ENCODE measurements around the gene GCSH. TPM values are rescaled to one million over a fixed set of nuclear protein-coding genes. Genes with fewer than 3 reads are reported as not detected.

The GCSH gene
- total and polyA plus RNA-seq, 2 of the 13 experiments (the other 11 are each of a cell fraction or from before 2014, with no cell fraction given) = 35.9 to 103 TPM

DNA sequence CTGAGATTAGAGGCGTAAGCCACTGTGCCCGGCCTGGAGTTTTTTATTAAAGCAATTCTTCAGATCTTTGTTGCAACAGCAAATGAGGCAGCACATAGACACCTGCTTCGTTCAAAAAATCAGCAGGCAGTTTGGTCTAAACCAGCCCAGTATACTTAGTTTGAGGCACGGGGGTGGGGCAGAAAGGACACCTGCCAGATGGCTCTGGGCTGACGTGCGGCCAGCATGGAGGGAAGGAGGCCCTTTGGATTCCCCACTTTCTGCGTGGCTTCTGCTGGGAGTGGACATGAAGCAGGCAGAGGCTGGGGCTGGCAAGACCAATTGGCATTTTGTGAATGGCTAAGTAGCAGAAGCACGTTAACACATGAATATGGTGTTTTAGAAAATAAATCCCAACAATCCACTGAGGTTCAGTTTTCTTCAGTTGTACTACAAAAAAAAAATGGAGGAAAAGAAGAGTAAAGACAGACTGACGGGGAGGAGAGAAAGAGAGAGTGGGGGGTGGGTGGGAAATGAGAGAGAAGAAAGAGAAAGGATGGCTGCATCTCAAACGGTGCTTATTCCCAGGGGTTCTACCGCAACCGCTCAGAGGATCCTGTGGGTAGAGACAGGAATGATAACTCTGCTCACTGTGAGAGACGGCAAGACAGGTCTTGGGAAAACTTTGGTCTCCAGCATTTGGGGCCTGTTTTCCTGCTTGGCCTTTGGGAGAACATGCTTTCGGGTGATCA is 35.5 kb downstream of the GCSH start (continued):
- TF ChIP-seq, protein P1, sequence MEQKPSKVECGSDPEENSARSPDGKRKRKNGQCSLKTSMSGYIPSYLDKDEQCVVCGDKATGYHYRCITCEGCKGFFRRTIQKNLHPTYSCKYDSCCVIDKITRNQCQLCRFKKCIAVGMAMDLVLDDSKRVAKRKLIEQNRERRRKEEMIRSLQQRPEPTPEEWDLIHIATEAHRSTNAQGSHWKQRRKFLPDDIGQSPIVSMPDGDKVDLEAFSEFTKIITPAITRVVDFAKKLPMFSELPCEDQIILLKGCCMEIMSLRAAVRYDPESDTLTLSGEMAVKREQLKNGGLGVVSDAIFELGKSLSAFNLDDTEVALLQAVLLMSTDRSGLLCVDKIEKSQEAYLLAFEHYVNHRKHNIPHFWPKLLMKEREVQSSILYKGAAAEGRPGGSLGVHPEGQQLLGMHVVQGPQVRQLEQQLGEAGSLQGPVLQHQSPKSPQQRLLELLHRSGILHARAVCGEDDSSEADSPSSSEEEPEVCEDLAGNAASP (CRISPR knock-in tag; IDR thresholded peaks at IDR 0.05; ENCODE audit: borderline replicate concordance) = no peak
- TF ChIP-seq RAD51 (IDR thresholded peaks at IDR 0.05; ENCODE audit: borderline replicate concordance) (no peak), ZNF451 (CRISPR knock-in tag; IDR thresholded peaks at IDR 0.05) (no peak), IRF2 (CRISPR knock-in tag; IDR thresholded peaks at IDR 0.05) (no peak), NFRKB (IDR thresholded peaks at IDR 0.05) (no peak)

DNA sequence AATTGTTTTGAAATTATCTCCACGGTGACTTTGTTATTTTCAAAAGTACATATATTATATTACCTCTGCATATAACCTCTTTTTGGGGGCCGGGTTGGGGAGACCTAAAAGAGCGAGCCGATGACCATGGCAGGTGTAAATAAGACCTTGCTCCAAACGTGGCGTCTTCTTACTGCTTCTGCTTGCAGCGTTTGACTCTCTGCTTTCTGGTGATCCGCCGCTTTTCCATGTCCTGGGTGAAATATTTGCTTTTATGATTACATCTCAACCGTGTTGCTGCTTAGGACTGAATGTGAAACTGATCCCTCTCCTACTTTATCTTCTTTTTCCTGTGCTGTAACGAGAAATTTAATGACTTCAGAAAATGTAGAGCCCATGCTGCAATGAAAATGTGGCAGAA is 42.4 kb downstream of the GCSH start:
- Histone ChIP-seq H3K27ac (ENCODE audit: extremely low read length, insufficient read depth, low read length) (no peak overlapping the region), H3K9me3 (ENCODE audit: low read length) (peaks cover 11% of the 10 kb centered on the region; the same call in 1 of the 2 replicates), H3K4me2 (ENCODE audit: low read depth, low read length) (no peak overlapping the region), H3K27me3 (ENCODE audit: control insufficient read depth in 1 of 2, insufficient read depth in 2 of 2, low read length in 2 of 2) (no peaks in the 10 kb centered on the region), H3K4me3 (replicated peaks in 1 of 3; ENCODE audit: insufficient read depth in 1 of 3, low read depth in 2 of 3, low read length in 3 of 3) (no peak overlapping the region), H2AFZ (ENCODE audit: low read length) (no peak overlapping the region), H4K20me1 (ENCODE audit: insufficient read depth, low read length) (no peaks in the 10 kb centered on the region), H3K36me3 (replicated peaks in 1 of 2; ENCODE audit: control insufficient read depth in 1 of 2, insufficient read depth in 2 of 2, low read length in 2 of 2) (no peaks in the 10 kb centered on the region), H3K4me1 (ENCODE audit: insufficient read depth, low read length) (no peaks in the 10 kb centered on the region), H3K9ac (ENCODE audit: insufficient read depth, low read depth, low read length) (no peak overlapping the region), H3K79me2 (ENCODE audit: insufficient read depth, low read length) (no peaks in the 10 kb centered on the region)
- POLR2A ChIA-PET = no interaction called here
- CTCF ChIA-PET (ENCODE audit: low intra/inter-chr PET ratio, low total read pairs) = no interaction called here
- in situ Hi-C loops (cut with HindIII; ENCODE audit: extremely low pct_ligation_motif_present, low pct_unique_long_range_greater_than_20kb) = no loop called here
- no peak for FAIRE-seq
- WGBS (ENCODE audit: low lambda C conversion rate) = 60% methylated on average over 11 of the region's 11 CpGs
- intact Hi-C loops (cut with micrococcal nuclease; ENCODE audit: unreplicated experiment) = no loop called here
- no TSS peak for BruUV-seq (replicated peaks)
- DNase-seq (ENCODE audit: low spot score) = no peak
- no peak for ATAC-seq
- TF ChIP-seq, protein P2, sequence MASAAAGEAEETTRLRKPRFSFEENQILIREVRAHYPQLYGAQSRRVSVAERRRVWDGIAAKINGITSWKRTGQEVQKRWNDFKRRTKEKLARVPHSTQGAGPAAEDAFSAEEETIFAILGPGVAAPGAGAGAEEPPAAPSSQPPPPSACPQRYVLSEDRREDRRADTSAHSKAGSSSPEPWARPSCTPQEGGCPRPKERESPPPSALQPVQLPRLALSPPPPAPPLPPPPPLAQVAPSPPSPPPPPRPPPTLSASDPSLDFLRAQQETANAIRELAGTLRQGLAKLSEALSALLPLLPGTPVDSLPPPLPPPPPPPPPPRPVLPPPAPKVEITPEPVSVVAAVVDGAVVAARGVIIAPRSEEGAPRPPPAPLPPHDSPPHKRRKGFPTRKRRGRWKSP (CRISPR knock-in tag; IDR thresholded peaks at IDR 0.05) = no peak
- TF ChIP-seq, protein P3, sequence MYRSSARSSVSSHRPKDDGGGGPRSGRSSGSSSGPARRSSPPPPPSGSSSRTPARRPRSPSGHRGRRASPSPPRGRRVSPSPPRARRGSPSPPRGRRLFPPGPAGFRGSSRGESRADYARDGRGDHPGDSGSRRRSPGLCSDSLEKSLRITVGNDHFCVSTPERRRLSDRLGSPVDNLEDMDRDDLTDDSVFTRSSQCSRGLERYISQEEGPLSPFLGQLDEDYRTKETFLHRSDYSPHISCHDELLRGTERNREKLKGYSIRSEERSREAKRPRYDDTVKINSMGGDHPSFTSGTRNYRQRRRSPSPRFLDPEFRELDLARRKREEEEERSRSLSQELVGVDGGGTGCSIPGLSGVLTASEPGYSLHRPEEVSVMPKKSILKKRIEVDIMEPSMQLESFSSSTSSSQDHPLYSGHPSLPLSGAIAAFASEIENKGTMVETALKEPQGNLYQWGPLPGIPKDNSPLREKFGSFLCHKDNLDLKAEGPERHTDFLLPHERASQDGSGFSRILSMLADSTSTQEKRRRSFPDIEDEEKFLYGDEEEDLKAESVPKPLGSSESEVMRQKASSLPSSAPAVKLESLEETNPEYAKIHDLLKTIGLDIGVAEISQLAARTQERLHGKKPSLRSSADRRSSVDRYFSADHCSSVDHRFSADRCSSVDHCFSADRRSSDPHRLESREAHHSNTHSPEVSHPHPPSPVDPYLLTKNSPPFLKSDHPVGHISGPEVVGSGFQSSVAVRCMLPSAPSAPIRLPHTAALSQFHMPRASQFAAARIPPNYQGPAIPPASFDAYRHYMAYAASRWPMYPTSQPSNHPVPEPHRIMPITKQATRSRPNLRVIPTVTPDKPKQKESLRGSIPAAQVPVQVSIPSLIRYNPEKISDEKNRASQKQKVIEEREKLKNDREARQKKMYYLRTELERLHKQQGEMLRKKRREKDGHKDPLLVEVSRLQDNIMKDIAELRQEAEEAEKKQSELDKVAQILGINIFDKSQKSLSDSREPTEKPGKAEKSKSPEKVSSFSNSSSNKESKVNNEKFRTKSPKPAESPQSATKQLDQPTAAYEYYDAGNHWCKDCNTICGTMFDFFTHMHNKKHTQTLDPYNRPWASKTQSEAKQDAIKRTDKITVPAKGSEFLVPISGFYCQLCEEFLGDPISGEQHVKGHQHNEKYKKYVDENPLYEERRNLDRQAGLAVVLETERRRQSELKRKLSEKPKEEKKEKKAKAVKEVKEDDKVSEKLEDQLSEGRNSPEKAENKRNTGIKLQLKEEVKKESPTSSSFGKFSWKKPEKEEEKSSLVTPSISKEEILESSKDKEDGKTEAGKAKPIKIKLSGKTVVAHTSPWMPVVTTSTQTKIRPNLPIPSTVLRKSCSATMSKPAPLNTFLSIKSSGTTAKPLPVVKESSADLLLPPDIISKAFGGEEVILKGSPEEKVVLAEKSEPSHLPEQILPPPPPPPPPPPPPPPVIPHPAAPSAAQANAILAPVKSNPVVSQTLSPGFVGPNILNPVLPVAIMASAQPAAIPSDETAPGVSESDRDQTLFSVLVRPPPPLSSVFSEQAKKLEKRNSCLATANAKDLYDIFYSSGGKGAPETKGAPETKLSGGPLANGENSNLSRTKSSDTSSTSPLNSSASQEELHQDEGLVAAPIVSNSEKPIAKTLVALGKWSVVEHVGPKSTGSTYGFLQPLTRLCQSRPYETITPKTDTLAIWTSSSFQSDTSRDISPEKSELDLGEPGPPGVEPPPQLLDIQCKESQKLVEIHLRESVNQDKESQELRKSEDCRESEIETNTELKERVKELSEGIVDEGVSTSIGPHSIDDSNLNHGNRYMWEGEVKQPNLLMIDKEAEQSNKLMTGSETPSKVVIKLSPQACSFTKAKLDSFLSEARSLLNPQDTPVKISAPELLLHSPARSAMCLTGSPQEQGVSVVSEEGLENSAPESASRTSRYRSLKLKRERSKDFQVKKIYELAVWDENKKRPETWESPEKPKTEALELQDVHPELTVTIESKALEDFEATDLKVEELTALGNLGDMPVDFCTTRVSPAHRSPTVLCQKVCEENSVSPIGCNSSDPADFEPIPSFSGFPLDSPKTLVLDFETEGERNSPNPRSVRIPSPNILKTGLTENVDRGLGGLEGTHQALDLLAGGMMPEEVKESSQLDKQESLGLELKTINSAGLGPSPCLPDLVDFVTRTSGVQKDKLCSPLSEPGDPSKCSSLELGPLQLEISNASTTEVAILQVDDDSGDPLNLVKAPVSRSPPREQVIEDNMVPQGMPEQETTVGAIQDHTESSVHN (CRISPR knock-in tag; IDR thresholded peaks at IDR 0.05) = no peak
- TF ChIP-seq, protein P4, sequence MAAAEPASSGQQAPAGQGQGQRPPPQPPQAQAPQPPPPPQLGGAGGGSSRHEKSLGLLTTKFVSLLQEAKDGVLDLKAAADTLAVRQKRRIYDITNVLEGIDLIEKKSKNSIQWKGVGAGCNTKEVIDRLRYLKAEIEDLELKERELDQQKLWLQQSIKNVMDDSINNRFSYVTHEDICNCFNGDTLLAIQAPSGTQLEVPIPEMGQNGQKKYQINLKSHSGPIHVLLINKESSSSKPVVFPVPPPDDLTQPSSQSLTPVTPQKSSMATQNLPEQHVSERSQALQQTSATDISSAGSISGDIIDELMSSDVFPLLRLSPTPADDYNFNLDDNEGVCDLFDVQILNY (CRISPR knock-in tag; conservative IDR thresholded peaks at IDR 0.05) = no peak
- TF ChIP-seq HNRNPL (IDR thresholded peaks at IDR 0.05; ENCODE audit: low read depth, low read length) = no peak
- no peak for TF ChIP-seq NFYB (CRISPR knock-in tag; IDR thresholded peaks at IDR 0.05)
- no peak for TF ChIP-seq TBL1XR1 (IDR thresholded peaks at IDR 0.05; ENCODE audit: borderline replicate concordance, low read length, partially characterized antibody)
- no peak for TF ChIP-seq JUND (CRISPR knock-in tag; IDR thresholded peaks at IDR 0.05)
